DOHH2 (cell line): ENCODE data around the gene MAP4K5.

Experiments used
- H3F3A ChIP-seq: fragments of 200-600 bp; sonication (generic), shearing (Covaris generic); 2 replicates; pipeline ENCODE4 v1.6.0; 2016; ENCODE audit warnings: antibody characterized with exemption, mild to moderate bottlenecking; ENCODE audit not compliant: control insufficient read depth, insufficient read depth
- H3K27ac ChIP-seq: fragments of 200-600 bp; sonication (generic); 2 replicates; pipeline ENCODE4 v1.5.1; 2014; ENCODE audit warnings: low read depth, mild to moderate bottlenecking, low read length, moderate library complexity
- H3K27me3 ChIP-seq: fragments of 200-600 bp; sonication (generic); 2 replicates; pipeline ENCODE4 v1.6.1; 2014; ENCODE audit warnings: mild to moderate bottlenecking, low read length, mixed read lengths; ENCODE audit not compliant: control insufficient read depth
- H3K36me3 ChIP-seq: fragments of 200-600 bp; sonication (generic); 2 replicates; pipeline ENCODE4 v1.6.1; 2014; ENCODE audit warnings: mild to moderate bottlenecking, low read length, moderate library complexity, mixed read lengths; ENCODE audit not compliant: control insufficient read depth
- H3K4me1 ChIP-seq: fragments of 200-600 bp; sonication (generic); 2 replicates; pipeline ENCODE4 v1.6.1; 2014; ENCODE audit warnings: mild to moderate bottlenecking, low read length, mixed read lengths; ENCODE audit not compliant: control insufficient read depth
- H3K4me2 ChIP-seq: fragments of 200-600 bp; sonication (generic); 2 replicates; pipeline ENCODE4 v1.6.0; 2014; ENCODE audit warnings: mild to moderate bottlenecking, low read length, moderate library complexity
- H3K4me3 ChIP-seq: fragments of 200-600 bp; sonication (generic); 2 replicates; pipeline ENCODE4 v1.5.1; 2014; ENCODE audit warnings: mild to moderate bottlenecking, low read length, mixed read lengths
- H3K79me2 ChIP-seq: fragments of 200-600 bp; sonication (generic); 2 replicates; pipeline ENCODE4 v1.6.1; 2014; ENCODE audit warnings: mild to moderate bottlenecking, low read length, mixed read lengths; ENCODE audit not compliant: control insufficient read depth
- H3K9me2 ChIP-seq: fragments of 200-600 bp; sonication (generic); replicated peaks from 2 replicates; pipeline ENCODE4 v1.6.1; 2014; ENCODE audit warnings: mild to moderate bottlenecking, low read length, mixed read lengths; ENCODE audit not compliant: control insufficient read depth
- H3K9me3 ChIP-seq: fragments of 200-600 bp; sonication (generic); 2 replicates; pipeline ENCODE4 v1.6.1; 2014; ENCODE audit warnings: antibody characterized with exemption, low read length, mixed read lengths; ENCODE audit not compliant: control insufficient read depth, insufficient read depth
- H4K20me1 ChIP-seq: fragments of 200-600 bp; sonication (generic); 2 replicates; pipeline ENCODE4 v1.6.0; 2014; ENCODE audit warnings: low read depth, mild to moderate bottlenecking, antibody characterized with exemption, low read length, moderate library complexity; ENCODE audit not compliant: control insufficient read depth, insufficient read depth
- EZH2phosphoT487 ChIP-seq: fragments of 200-600 bp; sonication (generic); IDR thresholded peaks from 2 replicates; pipeline ENCODE4 v1.6.1; 2017; ENCODE audit warnings: borderline replicate concordance, mild to moderate bottlenecking, antibody characterized with exemption, low read length, moderate library complexity, mixed read lengths
- TF ChIP-seq, protein P1 (sequence below): fragments of 200-600 bp; sonication (generic); IDR thresholded peaks from one replicate; pipeline ENCODE4 v1.5.1; 2014; ENCODE audit warnings: antibody characterized with exemption, mild to moderate bottlenecking, low read depth, low read length; ENCODE audit not compliant: poor library complexity, severe bottlenecking

MAP4K5 gene

DNA sequence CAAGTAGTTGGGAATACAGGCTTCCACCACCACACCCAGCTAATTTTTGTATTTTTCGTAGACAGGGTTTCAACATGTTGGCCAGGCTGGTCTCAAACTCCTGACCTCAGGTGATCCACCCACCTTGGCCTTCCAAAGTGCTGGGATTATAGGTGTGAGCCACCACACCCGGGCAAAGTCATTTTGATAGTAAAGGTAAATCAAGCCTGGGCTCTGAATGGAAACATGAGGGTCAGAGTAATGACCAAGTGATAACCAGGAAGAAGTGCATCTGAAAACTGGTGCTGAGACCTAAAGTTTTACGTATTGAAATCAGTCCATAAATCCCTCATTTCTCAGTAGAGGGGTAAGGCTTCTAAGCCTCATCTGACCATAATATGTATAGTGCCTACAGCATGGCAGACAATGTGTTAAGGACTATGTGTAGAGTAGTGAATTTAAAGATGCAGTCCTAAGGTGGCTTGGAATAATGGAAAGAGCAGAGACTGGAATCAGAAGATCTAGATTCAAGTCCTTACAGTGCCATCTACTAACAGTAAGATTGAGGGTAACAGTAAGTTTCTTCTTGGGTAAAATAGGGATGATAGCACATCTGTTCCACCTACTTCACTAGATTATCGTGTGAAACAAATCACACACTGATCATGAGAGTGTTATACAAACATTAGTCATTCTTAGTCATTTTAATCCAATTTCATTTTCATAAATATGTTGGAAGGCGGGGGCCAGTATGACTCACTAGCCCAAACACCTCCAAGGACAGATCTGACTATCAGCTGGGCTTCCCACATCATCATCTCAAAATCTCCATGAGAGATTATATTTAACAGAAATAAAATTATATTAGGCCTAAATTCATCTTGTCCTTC, 11.2 kb downstream of the MAP4K5 start:
- H3K4me1 ChIP-seq, result peaks cover 21% of the 10 kb centered on the region
- H3K36me3 ChIP-seq, result peaks cover 13% of the 10 kb centered on the region
- H3K27ac ChIP-seq, result no peak overlapping the region
- TF ChIP-seq, protein P1, sequence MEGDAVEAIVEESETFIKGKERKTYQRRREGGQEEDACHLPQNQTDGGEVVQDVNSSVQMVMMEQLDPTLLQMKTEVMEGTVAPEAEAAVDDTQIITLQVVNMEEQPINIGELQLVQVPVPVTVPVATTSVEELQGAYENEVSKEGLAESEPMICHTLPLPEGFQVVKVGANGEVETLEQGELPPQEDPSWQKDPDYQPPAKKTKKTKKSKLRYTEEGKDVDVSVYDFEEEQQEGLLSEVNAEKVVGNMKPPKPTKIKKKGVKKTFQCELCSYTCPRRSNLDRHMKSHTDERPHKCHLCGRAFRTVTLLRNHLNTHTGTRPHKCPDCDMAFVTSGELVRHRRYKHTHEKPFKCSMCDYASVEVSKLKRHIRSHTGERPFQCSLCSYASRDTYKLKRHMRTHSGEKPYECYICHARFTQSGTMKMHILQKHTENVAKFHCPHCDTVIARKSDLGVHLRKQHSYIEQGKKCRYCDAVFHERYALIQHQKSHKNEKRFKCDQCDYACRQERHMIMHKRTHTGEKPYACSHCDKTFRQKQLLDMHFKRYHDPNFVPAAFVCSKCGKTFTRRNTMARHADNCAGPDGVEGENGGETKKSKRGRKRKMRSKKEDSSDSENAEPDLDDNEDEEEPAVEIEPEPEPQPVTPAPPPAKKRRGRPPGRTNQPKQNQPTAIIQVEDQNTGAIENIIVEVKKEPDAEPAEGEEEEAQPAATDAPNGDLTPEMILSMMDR, result no peak
- no peak for TF ChIP-seq EZH2phosphoT487
- no peaks in the 10 kb centered on the region for H3K27me3 ChIP-seq
- no peak overlapping the region for H3K4me2 ChIP-seq
- H3K79me2 ChIP-seq, result peaks cover 89% of the 10 kb centered on the region
- H4K20me1 ChIP-seq, result peaks cover 4% of the 10 kb centered on the region; the same call in 1 of the 2 replicates
- no peaks in the 10 kb centered on the region for H3K9me3 ChIP-seq
- H3K9me2 ChIP-seq, result no peaks in the 10 kb centered on the region
- H3K4me3 ChIP-seq, result no peak overlapping the region
- H3F3A ChIP-seq, result no peaks in the 10 kb centered on the region

DNA sequence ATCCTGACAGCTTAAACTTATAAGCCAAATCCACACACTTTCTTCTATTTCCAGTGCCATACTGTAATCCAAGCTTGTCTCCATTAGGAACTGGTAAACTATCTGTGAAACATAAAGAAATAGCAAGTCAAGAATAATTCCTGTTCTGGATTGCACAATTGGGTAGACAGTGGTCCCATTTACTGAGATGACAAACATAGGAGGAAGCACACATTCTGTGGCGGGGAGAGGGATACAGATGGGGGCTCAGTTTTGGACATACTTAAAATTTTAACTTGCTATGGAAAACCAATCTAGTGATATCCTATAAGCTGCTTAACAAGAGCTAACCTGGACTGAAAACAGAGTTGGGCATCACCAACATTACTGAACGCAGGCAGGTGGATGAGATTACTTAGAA, 16.3 kb downstream of the MAP4K5 start:
- TF ChIP-seq, protein P1, result no peak
- TF ChIP-seq EZH2phosphoT487, result no peak
- H3K4me1 ChIP-seq, result no peaks in the 10 kb centered on the region
- no peaks in the 10 kb centered on the region for H3K9me3 ChIP-seq
- H3K27me3 ChIP-seq, result no peaks in the 10 kb centered on the region
- H3K4me2 ChIP-seq, result no peak overlapping the region
- no peaks in the 10 kb centered on the region for H3K9me2 ChIP-seq
- H3F3A ChIP-seq, result no peaks in the 10 kb centered on the region
- H3K36me3 ChIP-seq, result peaks cover 4% of the 10 kb centered on the region
- no peak overlapping the region for H3K27ac ChIP-seq
- peaks cover 88% of the 10 kb centered on the region for H3K79me2 ChIP-seq
- no peak overlapping the region for H3K4me3 ChIP-seq
- no peaks in the 10 kb centered on the region for H4K20me1 ChIP-seq

DNA sequence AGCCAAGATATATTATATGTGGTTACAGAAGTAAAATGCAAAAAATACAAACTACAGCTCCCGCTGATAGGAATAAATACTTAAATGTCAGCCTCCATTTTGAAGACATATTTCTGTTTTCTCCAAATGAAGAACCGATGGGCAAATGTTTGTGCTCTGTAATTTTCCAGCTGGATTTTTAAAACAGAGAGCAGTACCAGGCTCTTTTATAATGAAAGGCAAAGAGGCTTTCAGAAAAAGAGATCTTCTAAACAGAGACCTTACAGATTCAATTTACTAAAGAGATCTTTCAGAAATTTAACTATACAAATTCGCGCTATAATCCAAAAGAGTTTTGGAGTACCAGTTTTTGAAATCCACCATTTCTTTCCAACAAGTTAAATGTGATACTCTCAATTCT, 19.9 kb downstream of the MAP4K5 start:
- no peaks in the 10 kb centered on the region for H3K9me3 ChIP-seq
- H3K4me3 ChIP-seq, result no peak overlapping the region
- TF ChIP-seq, protein P1, result no peak
- no peak for TF ChIP-seq EZH2phosphoT487
- no peaks in the 10 kb centered on the region for H3F3A ChIP-seq
- no peak overlapping the region for H3K27ac ChIP-seq
- no peaks in the 10 kb centered on the region for H4K20me1 ChIP-seq
- H3K4me2 ChIP-seq, result no peak overlapping the region
- H3K27me3 ChIP-seq, result no peaks in the 10 kb centered on the region
- no peaks in the 10 kb centered on the region for H3K9me2 ChIP-seq
- H3K4me1 ChIP-seq, result no peaks in the 10 kb centered on the region
- H3K79me2 ChIP-seq, result peaks cover 76% of the 10 kb centered on the region
- peaks cover 8% of the 10 kb centered on the region for H3K36me3 ChIP-seq
